HG02870 (cell line): ENCODE measurements around the gene VPS33B.
A peak's percentile ranks its signal among the peaks of the same experiment; 100 is the strongest.

Experiments used
- ATAC-seq: cut with Tn5 transposase; IDR thresholded peaks from one replicate; pipeline ENCODE4 v1.9.1; 2021; ENCODE audit warnings: mild to moderate bottlenecking, moderate library complexity; ENCODE audit not compliant: unreplicated experiment

Gene VPS33B

GRCh38 chr15:90982135-90982534 is 40.3 kb downstream of the VPS33B start:
- ATAC-seq, result peak; percentile 26

GRCh38 chr15:90981681-90982080 is 40.7 kb downstream of the VPS33B start:
- peak; percentile 92 for ATAC-seq

GRCh38 chr15:90979582-90979981 is 42.8 kb downstream of the VPS33B start:
- ATAC-seq, result no peak

GRCh38 chr15:90974216-90974615 is 48.2 kb downstream of the VPS33B start:
- no peak for ATAC-seq

- ATAC-seq, result no peak
Measured at GRCh38 chr15:90972133-90972532, 50.3 kb downstream of the VPS33B start.

- ATAC-seq, result no peak
Measured at GRCh38 chr15:90970274-90970673, 52.1 kb downstream of the VPS33B start.

GRCh38 chr15:90968434-90968833 is 54.0 kb downstream of the VPS33B start:
- ATAC-seq, result no peak

GRCh38 chr15:90967206-90967605 is 55.2 kb downstream of the VPS33B start:
- no peak for ATAC-seq

- no peak for ATAC-seq
Measured at GRCh38 chr15:90966262-90966661, 56.1 kb downstream of the VPS33B start.

GRCh38 chr15:90962021-90962420 is 60.4 kb downstream of the VPS33B start:
- ATAC-seq, result no peak

- no peak for ATAC-seq
Measured at GRCh38 chr15:90960298-90961091, 61.9 kb downstream of the VPS33B start.

GRCh38 chr15:90959894-90960293 is 62.5 kb downstream of the VPS33B start:
- ATAC-seq, result no peak

GRCh38 chr15:90959028-90959595 is 63.3 kb downstream of the VPS33B start:
- no peak for ATAC-seq

- ATAC-seq, result no peak
Measured at GRCh38 chr15:90957791-90958190, 64.6 kb downstream of the VPS33B start.

GRCh38 chr15:90957031-90957790 is 65.2 kb downstream of the VPS33B start:
- no peak for ATAC-seq

GRCh38 chr15:90956274-90957030 is 65.9 kb downstream of the VPS33B start:
- no peak for ATAC-seq

GRCh38 chr15:90955624-90956273 is 66.6 kb downstream of the VPS33B start:
- ATAC-seq, result no peak

GRCh38 chr15:90954712-90955623 is 67.4 kb downstream of the VPS33B start, which contains the start of gene RCCD1:
RCCD1 (plus strand) TSS chr15:90954884; CDS start chr15:90956735, 1,851 bp downstream.
- ATAC-seq, result peak; percentile 91

- ATAC-seq, result no peak
Measured at GRCh38 chr15:90953947-90954711, 68.3 kb downstream of the VPS33B start.
